ENCODE data around the gene HSD3B2.

DNA sequence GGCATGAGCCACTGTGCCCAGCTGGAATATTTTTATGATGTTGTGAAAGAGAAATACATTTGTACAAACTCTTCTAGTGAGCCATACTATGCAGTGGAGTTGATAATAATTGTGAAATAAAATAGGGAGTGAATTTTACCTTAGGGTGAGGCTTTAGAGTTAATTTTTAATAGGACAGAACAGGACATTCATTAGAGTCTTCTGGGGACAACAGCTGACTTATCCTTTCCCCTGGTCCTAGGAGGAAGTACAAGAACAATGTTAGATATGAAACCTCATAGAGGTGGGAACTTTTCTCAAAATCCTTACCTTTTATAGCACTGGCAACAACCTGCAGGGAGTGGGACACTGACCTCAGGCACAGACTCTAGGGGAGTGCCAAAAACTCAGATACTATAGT lies 24.4 kb upstream of the HSD3B2 start:
- TF ChIP-seq CTCF (IDR thresholded peaks at IDR 0.05): no peak
- TF ChIP-seq POLR2A (IDR thresholded peaks at IDR 0.05): no peak
